IMR-90 (cell line): ENCODE measurements around the gene MGAT3. TPM values are rescaled to one million over a fixed set of nuclear protein-coding genes. Genes with fewer than 3 reads are reported as not detected.

Source experiments
- ATAC-seq: fragments of 200-7000 bp; cut with Tn5 transposase; 2 replicates; pipeline ENCODE4 v1.9.1; 2020; ENCODE audit warnings: low read depth, mild to moderate bottlenecking, moderate library complexity
- BruUV-seq: library from RNA; stranded (reverse); fragments of 400-500 nt; replicated peaks from 2 replicates; lab custom pipeline; 2021; lab: Mats Ljungman, UMichigan
- CTCF ChIA-PET: fragments of 300-600 bp; formaldehyde crosslinking; extraction: SDS; loops from one replicate; lab custom pipeline; 2021; ENCODE audit warnings: antibody characterized with exemption; lab: Yijun Ruan, JAX
- POLR2A ChIA-PET: fragments of 300-600 bp; sonication (Branson Sonifier 250); formaldehyde crosslinking; loops from one replicate; lab custom pipeline; 2022; ENCODE audit warnings: antibody characterized with exemption; ENCODE audit not compliant: unreplicated experiment; lab: Charles Lee
- DNase-seq: peaks from one replicate; pipeline ENCODE4 v3.0.0; 2013
- H2AFZ ChIP-seq: replicated peaks from 2 replicates; pipeline ENCODE3; 2013; ENCODE audit warnings: low read length, mild to moderate bottlenecking; ENCODE audit not compliant: poor library complexity
- H2AK5ac ChIP-seq: 2 replicates; pipeline ENCODE4 v1.6.1; 2013; ENCODE audit warnings: low read depth, low read length, inconsistent platforms
- H2AK9ac ChIP-seq: replicated peaks from 2 replicates; pipeline ENCODE3; 2013; ENCODE audit warnings: mild to moderate bottlenecking, low read depth, low read length, moderate library complexity; ENCODE audit not compliant: poor library complexity
- H2BK120ac ChIP-seq: 2 replicates; pipeline ENCODE4 v1.6.1; 2013; ENCODE audit warnings: low read depth, low read length, inconsistent platforms
- H2BK15ac ChIP-seq: 3 replicates; pipeline ENCODE4 v1.6.1; 2013; ENCODE audit warnings: low read depth, low read length, inconsistent platforms
- H2BK20ac ChIP-seq: 2 replicates; pipeline ENCODE4 v1.6.1; 2013; ENCODE audit warnings: low read depth, mild to moderate bottlenecking, inconsistent platforms, low read length, moderate library complexity
- H2BK5ac ChIP-seq: 2 replicates; pipeline ENCODE4 v1.6.1; 2013; ENCODE audit warnings: mild to moderate bottlenecking, low read depth, low read length, inconsistent platforms; ENCODE audit not compliant: poor library complexity, severe bottlenecking
- H3K14ac ChIP-seq: replicated peaks from 2 replicates; pipeline ENCODE4 v1.6.1; 2013; ENCODE audit warnings: low read depth, low read length, inconsistent platforms
- H3K18ac ChIP-seq: 2 replicates; pipeline ENCODE4 v1.6.1; 2013; ENCODE audit warnings: low read depth, low read length, control low read depth
- H3K23ac ChIP-seq: 2 replicates; pipeline ENCODE4 v1.6.1; 2013; ENCODE audit warnings: low read depth, low read length, inconsistent platforms
- H3K27ac ChIP-seq: 2 replicates; pipeline ENCODE4 v1.5.1; 2013; ENCODE audit warnings: mild to moderate bottlenecking, control low read depth, low read length; ENCODE audit not compliant: insufficient read depth
- H3K27me3 ChIP-seq: 2 replicates; pipeline ENCODE4 v1.6.1; 2013; ENCODE audit warnings: low read length; ENCODE audit not compliant: control insufficient read depth, insufficient read depth
- H3K36me3 ChIP-seq: 2 replicates; pipeline ENCODE4 v1.6.1; 2013; ENCODE audit warnings: low read length, mixed read lengths; ENCODE audit not compliant: control insufficient read depth, insufficient read depth
- H3K4ac ChIP-seq: 2 replicates; pipeline ENCODE4 v1.6.1; 2013; ENCODE audit warnings: low read depth, low read length, inconsistent platforms
- H3K4me1 ChIP-seq: 2 replicates; pipeline ENCODE4 v1.6.1; 2013; ENCODE audit warnings: low read length, mixed read lengths; ENCODE audit not compliant: control insufficient read depth, insufficient read depth
- H3K4me2 ChIP-seq: 2 replicates; pipeline ENCODE4 v1.6.1; 2013; ENCODE audit warnings: low read depth, mild to moderate bottlenecking, control low read depth, low read length, moderate library complexity
- H3K4me3 ChIP-seq: 2 replicates; pipeline ENCODE4 v1.5.1; 2013; ENCODE audit warnings: low read depth, mild to moderate bottlenecking, control low read depth, low read length, moderate library complexity; ENCODE audit not compliant: insufficient read depth
- H3K56ac ChIP-seq: 2 replicates; pipeline ENCODE4 v1.6.1; 2013; ENCODE audit warnings: low read length, inconsistent platforms; ENCODE audit not compliant: insufficient read depth; ENCODE audit errors: extremely low read depth
- H3K79me1 ChIP-seq, 2 experiments: 2 replicates each; pipeline ENCODE4 v1.6.1; 2013; ENCODE audit warnings: low read length in 2 of 2, inconsistent platforms in 1 of 2, low read depth in 1 of 2
- H3K9ac ChIP-seq: 2 replicates; pipeline ENCODE4 v1.6.1; 2013; ENCODE audit warnings: low read depth, low read length, control low read depth
- H3K9me1 ChIP-seq: 2 replicates; pipeline ENCODE4 v1.6.1; 2013; ENCODE audit warnings: low read length, inconsistent platforms; ENCODE audit not compliant: insufficient read depth
- H3K9me3 ChIP-seq: 2 replicates; pipeline ENCODE4 v1.6.1; 2013; ENCODE audit warnings: low read length; ENCODE audit not compliant: control insufficient read depth, insufficient read depth
- H4K20me1 ChIP-seq: 2 replicates; pipeline ENCODE4 v1.6.1; 2013; ENCODE audit warnings: low read length, inconsistent platforms; ENCODE audit not compliant: insufficient read depth
- H4K5ac ChIP-seq: 2 replicates; pipeline ENCODE4 v1.6.1; 2013; ENCODE audit warnings: mild to moderate bottlenecking, low read depth, low read length, control low read depth
- H4K8ac ChIP-seq, 2 experiments: 2 replicates each; pipeline ENCODE4 v1.6.1; 2013; ENCODE audit warnings: low read depth in 2 of 2, low read length in 2 of 2, control low read depth in 1 of 2, inconsistent platforms in 1 of 2
- H4K91ac ChIP-seq: 2 replicates; pipeline ENCODE4 v1.6.1; 2013; ENCODE audit warnings: low read depth, low read length, inconsistent platforms; ENCODE audit not compliant: insufficient read depth
- CEBPB ChIP-seq: IDR thresholded peaks from 2 replicates; pipeline ENCODE4 v1.6.1; 2012; ENCODE audit warnings: low read depth, low read length, improper control_type of control experiment
- MAFK ChIP-seq: IDR thresholded peaks from 2 replicates; pipeline ENCODE4 v1.6.1; 2012; ENCODE audit warnings: low read depth, low read length, improper control_type of control experiment
- POLR2A ChIP-seq: IDR thresholded peaks from 2 replicates; pipeline ENCODE4 v1.6.1; 2012; ENCODE audit warnings: mild to moderate bottlenecking, low read depth, low read length
- RAD21 ChIP-seq: IDR thresholded peaks from 2 replicates; pipeline ENCODE4 v1.6.1; 2012; ENCODE audit warnings: low read length, improper control_type of control experiment
- WGBS, 2 experiments: methylation state at CpG; one replicate each; pipeline versions ENCODE4 v1.1.5 to v1.1.7; 2013; ENCODE audit warnings: missing lambda C conversion rate in 2 of 2; ENCODE audit not compliant: insufficient read length in 1 of 2; ENCODE audit errors: extremely low coverage in 2 of 2; 5-methylcytosine and 5-hydroxymethylcytosine counted together
- dilution Hi-C: fragments of 300-500 bp; cut with HindIII; formaldehyde crosslinking; loops from one replicate; pipeline ENCODE4 v1.14.3; 2018; ENCODE audit warnings: low sequenced_read_pairs; ENCODE audit not compliant: unreplicated experiment
- in situ Hi-C: fragments of 300-500 bp; cut with MboI; formaldehyde crosslinking; loops from 3 replicates; pipeline ENCODE4 v1.14.3; 2019; ENCODE audit warnings: low sequenced_read_pairs, inconsistent platforms, mixed read lengths
- intact Hi-C: fragments of 100-400 bp; cut with micrococcal nuclease; formaldehyde crosslinking; loops from 2 replicates; pipeline ENCODE4 v1.10.0; 2022
- polyA plus RNA-seq, 3 experiments: library from polyadenylated mRNA; depleted of rRNA; stranded (reverse); fragments of >200 nt; gene quantifications; 2 replicates each; pipeline ENCODE4 v1.2.3, GENCODE V29; 2012; ENCODE audit warnings: low replicate concordance in 1 of 3
- total RNA-seq: library from RNA; depleted of rRNA; stranded (reverse); fragments of >200 nt; gene quantifications from 2 replicates; pipeline ENCODE4 v1.2.3, GENCODE V29; 2012

The MGAT3 gene
- total and polyA plus RNA-seq, 2 of the 4 experiments (the other 2 are of a cell fraction) = 0.36 to 1.1 TPM

DNA sequence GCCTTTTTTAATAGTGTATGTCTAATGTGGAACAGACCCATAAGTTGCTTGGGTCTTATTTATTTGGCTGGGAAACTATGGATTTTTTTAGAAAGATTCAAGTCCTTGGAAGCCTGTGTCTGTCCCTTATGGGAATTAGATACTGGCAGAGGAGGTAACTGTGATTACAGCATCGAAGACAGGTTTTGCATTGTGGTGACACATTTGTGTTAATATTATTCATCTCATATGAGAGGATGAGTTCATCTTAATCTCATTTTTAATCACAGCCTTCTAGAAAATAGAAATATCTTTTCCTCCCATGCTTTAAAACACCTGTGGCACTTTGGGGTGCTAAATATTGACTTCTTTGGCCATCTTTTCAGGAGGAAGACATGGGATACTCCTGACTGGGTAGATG, 48.0 kb upstream of the MGAT3 start:
- Histone ChIP-seq H3K9me3 (no peaks in the 10 kb centered on the region), H3K23ac (no peak overlapping the region), H2BK15ac (no peak overlapping the region), H3K27ac (no peak overlapping the region), H3K4me2 (no peak overlapping the region), H3K14ac (no peak overlapping the region), H2BK20ac (no peak overlapping the region), H4K91ac (no peak overlapping the region), H4K5ac (no peak overlapping the region), H2AFZ (no peak overlapping the region), H2BK5ac (no peak overlapping the region), H3K9ac (no peak overlapping the region), H2AK5ac (no peak overlapping the region), H4K20me1 (peaks cover 20% of the 10 kb centered on the region), H3K18ac (no peak overlapping the region), H3K36me3 (peaks cover 2% of the 10 kb centered on the region; the same call in 1 of the 2 replicates), H3K4me1 (peaks cover 15% of the 10 kb centered on the region), H3K9me1 (peaks cover 12% of the 10 kb centered on the region; the same call in 1 of the 2 replicates), H3K4ac (no peak overlapping the region), H3K79me1 (peaks cover 26 to 54% of the 10 kb centered on the region in 2 experiments), H2BK120ac (no peak overlapping the region), H3K4me3 (no peak overlapping the region), H2AK9ac (no peak overlapping the region), H3K27me3 (no peaks in the 10 kb centered on the region), H3K56ac (no peak overlapping the region), H4K8ac (no peak overlapping the region)
- ChIA-PET CTCF (no interaction called here), POLR2A (no interaction called here)
- BruUV-seq = no TSS peak
- intact Hi-C loops (loop anchor here (10.0 kb wide), 1 partner anchor 116 kb away; the partner anchor contains the start of gene ATF4), in situ Hi-C loops (loop anchor here (10.0 kb wide), 1 partner anchor 106 kb away; no protein-coding TSS in a partner anchor), dilution Hi-C loops (no loop called here)
- ATAC-seq (no peak), DNase-seq (no peak)
- no CpG with 5 or more reads among the region's 1 CpG for WGBS, 2 experiments
- TF ChIP-seq MAFK = no peak
- no peak for TF ChIP-seq POLR2A
- no peak for TF ChIP-seq CEBPB
- TF ChIP-seq RAD21 = no peak
